GM21367 (cell line): ENCODE results near the gene FAM193A.
"Not testable (repeated sequence)": the region's sequence is repeated elsewhere in the genome, so short reads cannot be mapped to it uniquely, and the experiment has no call there.

Experiments
- ATAC-seq: cut with Tn5 transposase; IDR thresholded peaks from one replicate; pipeline ENCODE4 v1.9.1; 2021; ENCODE audit not compliant: unreplicated experiment

The FAM193A gene

DNA sequence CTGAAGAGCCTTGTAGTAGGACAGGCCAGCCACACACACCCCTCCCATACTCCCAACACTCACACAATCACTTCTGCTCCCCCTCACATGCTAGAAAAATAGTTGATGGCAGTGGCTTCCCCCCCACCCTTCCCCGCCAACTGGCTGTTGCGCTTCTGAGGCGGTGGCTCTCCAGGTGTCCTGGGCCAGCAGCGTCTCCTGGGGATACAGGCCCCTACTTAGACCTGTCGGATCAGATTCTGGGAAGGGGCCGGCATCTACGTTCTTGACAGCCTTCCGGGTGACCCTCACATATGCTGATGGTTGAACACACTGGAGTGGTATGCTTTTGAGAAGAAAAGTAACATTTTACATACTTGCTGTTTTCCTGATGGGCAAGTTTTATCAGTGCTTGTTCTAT is 179.8 kb downstream of the FAM193A start:
- no peak for ATAC-seq

DNA sequence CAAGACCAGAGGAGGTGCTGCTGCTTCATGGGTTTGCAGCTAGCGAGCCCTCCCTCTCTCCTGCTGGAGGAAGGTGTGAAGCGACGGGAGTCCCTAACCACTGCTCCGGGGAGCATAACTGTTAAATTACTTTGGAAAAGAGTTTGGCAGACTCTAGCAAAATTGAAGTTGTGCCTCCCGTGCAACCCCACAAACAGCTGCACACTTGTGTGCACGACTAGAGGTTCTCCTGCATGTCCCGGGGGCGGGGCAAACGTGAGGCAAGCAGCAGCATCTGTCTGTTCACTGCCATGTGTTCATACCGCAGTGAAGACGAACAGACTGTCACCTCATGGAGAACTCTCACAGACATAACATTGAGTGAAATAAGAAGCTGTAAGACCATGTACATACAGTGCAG is 185.1 kb downstream of the FAM193A start:
- ATAC-seq = no peak

DNA sequence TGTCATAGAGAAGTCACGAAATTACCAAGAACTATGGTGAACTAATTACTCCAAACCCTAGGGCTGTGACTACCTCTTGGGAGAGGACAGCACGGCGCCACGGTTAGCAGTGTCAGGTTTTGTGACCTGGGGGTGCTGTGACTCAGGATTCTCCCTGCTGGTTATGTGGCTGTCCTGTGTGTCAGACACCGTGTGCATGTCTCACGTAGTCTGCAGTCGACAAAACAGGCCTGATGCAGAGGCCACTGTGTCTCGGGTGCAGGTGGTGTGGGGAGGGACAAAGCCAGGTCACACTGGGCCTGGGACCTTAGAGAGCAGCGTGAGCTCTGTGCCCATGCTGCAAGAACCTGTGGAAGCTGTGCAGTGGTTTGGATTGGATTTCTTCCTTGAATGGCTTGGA is 185.6 kb downstream of the FAM193A start:
- no peak for ATAC-seq

DNA sequence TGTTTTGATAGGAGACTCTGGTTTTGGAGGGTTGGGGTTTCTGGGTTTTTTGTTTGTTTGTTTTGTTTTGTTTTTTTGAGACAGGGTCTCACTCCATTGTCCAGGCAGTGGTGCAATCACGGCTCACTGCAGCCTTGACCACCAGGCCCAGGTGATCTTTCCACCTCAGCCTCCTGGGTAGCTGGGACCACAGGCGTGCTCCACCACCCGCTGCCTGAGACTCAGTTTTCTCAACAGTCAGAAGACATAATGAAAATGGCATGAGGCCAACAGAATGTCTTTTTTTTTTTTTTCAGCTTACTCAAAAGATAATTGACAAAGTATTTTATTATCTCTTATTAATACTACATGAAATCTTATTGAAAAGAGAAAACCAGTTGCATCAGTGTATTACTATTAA is 187.3 kb downstream of the FAM193A start:
- ATAC-seq = no peak

DNA sequence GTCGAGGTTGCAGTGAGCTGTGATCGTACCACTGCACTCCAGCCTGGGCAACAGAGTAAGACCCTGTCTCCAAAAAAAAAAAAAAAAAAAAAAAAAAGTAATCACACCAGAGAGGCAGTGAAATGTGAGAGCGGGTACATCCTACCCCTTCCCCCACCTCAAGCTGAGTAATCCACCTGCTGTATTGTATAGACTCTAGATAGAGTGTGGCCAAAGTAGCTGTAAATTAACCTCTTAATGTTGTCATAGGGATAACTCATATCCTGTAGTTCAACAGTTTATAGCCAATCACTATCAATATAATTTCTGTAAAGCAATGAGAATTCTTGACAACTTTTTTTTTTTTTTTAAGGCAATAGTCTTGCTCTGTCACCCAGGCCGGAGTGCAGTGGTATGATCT is 188.9 kb downstream of the FAM193A start:
- no peak for ATAC-seq

DNA sequence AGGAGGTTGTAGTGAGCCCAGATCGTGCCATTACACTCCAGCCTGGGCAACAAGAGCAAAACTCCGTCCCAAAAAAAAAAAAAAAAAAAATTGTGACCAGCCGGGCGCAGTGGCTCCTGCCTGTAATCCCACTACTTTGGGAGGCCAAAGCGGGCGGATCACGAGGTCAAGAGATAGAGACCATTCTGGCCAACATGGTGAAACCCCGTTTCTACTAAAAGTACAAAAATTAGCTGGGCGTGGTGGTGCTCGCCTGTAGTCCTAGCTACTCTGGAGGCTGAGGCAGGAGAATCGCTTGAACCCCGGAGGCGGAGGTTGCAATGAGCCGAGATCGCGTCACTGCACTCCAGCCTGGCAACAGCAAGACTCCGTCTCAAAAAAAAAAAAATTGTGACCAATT is 190.4 kb downstream of the FAM193A start:
- ATAC-seq = not testable (repeated sequence)

DNA sequence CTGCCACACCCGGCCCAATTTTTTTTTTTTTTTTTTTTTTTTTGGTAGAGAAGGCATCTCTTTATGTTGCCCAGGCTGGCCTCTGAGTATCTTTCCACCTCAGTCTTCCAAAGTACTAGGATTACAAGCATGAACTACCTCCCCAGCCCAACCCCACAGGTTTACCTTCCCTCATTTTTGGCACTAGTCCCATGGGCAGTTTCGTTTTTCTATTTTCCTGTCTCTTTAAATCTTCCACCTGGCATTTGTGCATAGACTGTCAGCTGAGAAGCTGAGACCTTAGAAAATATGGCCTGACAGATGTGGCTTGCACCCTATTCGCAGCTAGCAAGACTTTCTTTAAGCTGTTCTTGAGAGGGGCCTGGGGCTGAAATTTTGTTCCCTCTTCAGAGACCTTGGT is 191.8 kb downstream of the FAM193A start:
- ATAC-seq = no peak

DNA sequence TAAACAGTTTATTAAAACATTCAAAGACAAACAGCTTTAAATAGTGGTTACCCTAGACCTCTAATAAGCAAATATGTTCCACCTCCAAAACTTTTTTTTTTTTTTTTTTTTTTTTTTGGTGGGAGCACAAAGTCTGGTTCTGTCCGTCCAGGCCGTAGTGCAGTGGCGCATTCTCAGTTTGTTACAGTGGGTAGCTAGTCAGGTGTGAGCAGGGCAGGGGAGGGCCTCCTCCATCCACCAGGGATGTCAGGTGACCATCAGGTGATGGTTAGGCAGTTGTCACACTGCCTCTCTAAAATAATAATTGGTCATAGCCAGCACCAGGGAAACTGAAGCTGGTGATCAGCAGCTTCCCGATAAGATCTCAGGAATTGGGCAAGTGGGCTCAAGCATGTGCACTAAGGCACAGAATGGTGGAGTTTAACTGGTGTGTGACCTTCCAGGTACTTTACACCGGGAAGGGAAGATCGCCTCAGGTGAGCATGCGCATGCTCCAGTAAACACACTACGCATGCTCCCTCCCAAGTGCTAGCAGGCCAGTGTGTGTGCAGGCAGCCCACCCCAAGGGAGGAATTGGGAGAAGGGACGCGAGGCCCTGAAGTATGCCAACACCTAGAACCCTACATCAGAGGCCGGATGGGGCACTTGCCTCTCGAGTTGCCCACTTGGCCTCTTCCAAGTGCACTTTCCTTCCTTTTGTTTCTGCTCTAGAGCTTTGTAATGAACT is 192.5 kb downstream of the FAM193A start:
- no peak for ATAC-seq

DNA sequence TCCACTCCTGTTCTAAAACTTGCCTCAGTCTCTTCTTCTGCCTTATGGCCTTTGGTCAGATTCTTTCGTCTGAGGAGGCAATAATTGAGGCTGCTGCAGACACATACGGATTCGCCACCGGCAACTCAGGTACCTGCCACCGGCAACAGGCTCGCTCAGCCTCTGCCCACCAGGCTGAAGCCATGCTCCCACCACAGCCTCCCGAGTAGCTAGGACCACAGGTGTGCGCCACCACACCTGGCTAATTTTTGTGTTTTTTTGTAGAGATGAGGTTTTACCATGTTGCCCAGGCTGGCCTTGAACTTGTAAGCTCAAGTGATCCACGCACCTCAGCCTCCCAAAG is 193.1 kb downstream of the FAM193A start:
- ATAC-seq = no peak

DNA sequence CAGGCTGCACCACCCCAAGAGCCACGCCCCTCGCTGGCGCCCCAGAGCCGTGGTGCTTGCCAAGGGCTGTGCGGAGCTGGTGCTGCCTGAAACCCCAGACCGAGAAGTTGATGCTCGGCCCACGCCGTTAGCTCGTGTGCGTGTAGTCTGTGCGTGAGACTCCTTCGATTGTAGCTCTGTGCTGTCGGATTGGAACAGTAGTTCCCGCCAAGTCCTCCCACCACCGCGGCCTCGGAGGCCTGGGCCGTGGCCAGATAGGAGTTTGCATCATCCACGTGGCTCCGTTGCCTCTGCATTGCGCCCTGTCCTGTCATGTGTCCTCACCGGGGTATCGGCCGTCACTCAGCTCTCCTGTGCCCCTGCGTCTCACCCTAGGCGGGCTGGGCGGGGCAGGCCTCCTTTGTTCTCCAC is 195.5 kb downstream of the FAM193A start:
- no peak for ATAC-seq

DNA sequence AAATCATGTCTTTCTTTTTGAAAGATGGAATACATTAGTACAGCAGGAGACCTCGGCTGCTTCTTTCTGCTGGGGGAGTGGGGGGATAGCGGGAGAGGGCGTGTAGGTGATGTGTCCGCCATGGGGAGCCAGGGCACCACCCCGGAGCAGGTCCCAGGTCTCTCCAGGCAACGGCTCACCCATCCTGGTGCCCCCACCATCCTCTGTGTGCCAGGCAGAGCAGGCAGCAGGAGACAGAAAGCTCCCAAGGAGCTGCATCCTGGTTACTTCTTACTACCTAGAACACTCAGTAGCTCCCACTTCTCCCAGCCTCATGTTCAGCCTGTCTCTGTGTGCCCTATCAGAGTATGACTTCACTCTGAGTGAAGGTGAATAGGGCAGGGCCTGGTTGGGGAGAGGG is 196.1 kb downstream of the FAM193A start:
- ATAC-seq = no peak

DNA sequence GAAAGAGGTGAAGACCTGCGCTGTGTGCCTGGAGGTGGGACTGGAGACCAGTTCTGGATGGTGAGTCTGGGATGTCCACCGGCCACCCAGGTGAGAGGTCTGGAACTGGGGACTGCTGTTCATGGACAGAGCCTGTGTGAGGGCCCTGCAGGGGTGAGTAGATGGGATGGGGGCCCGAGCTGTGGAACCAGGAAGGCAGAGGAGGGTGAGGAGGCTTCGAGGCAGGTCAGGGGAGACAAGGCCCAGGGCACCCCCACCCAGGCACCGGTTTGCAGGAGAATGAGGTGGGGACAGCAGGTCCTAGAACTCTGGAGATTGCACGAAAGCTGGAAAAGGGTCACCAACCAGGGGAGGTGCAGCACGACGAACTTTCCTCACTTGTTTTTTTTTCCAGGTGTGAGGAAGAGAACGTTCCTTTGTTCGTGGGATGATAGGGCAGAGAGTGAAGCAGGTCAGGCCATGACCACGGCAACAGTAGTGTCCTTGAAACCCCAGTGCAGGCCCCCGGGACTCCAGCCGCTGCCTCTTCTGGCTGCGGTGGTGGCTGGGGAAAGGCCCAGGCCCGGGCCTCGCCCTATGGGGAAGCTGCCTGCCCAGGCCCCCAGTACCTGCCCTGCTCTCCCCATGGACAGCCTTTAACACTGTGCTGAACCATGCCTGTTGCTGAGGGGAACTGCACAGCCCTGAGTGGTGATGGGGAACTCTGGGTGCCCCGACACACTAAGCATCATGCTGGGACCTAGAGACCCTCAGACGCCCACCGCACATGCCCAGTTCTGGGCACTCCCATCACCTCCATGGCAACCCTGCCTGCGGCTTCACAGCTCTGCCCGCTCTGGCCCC is 196.8 kb downstream of the FAM193A start:
- ATAC-seq = no peak

DNA sequence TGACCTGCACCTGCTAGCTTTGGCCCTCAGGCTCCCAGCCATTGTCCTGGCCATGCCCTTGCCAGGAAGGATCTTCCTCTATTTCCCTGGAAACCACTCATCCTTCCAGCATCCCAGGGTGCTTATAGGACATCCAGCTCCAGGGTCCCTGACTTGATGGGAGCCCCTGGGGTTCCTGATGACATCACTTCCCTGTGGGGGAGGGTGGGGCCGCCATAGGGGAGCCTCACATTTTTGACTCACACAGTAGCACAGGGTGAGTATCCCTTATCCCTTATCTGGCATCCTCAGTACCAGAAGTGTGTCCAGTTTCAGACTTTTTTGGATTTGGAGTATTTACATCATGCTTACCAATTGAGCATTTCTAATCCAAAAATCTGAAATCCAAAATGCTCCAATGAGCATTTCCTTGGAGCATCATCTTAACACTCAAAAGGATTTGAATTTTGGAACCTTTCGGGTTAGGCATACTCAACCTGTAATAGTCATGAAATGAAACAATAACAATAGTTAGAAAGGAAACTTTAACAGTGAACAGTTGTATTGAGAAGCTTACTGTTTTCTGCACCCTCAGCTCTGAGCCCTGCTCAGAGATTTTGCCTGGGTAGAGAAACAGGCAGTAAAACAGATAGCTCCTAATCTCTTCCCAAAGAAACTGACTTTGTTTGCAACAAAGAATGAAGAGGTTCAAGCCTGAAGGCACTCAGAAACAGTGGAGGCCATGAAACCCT is 197.6 kb downstream of the FAM193A start:
- ATAC-seq = no peak

DNA sequence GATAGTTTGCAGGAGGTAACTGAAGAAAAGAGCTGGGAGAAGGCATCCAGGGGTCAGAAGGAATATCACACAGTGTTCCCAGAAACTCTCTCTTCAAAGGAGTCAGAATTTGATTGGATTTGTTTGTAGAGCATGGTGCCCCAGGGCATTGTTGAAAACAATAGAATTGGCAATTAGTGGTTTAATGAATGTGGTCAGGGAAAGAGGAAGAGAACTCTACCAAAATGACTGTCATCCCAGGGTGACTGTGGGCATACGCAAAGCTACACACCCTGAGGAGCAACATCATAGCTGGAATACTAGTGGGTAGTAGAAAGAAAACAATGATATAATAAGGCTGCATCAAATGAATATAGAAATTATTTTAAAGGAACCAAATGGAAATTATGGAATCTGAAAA is 198.2 kb downstream of the FAM193A start:
- ATAC-seq = no peak

DNA sequence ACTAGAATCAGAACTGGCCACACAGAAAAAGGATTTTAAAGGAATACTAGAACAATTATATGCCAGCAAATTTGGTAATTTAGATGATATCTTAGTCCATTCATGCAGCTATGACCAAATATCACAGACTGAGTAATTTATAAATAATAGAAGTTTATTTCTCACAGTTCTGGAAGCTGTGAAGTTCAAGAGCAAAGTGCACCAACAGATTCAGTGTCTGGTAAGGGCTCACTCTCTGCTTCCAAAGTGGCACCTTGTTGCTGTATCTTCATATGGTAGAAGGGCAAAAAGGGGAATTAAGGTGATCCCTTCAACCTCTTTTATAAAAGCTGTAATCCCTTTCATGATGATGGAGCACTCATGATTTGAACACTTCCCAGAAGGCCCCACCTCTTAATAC is 199.4 kb downstream of the FAM193A start:
- no peak for ATAC-seq

DNA sequence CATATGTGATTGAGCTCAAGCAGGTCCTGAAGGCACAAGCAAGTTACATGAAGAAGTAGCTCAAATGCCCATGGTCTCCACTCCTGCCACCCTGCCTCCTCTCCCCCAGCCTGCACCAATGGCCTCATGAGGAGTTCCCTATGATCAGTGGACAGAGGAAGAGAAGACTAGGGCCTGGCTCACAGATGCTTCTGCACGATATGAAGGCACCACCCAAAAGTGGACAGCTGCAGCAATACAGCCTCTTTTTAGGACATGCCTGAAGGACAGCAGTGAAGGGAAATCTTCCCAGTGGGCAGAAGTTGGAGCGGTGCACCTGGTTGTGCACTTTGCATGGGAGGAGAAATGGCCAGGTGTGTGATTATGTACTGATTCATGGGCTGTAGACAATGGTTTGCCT is 201.8 kb downstream of the FAM193A start:
- not testable (repeated sequence) for ATAC-seq

DNA sequence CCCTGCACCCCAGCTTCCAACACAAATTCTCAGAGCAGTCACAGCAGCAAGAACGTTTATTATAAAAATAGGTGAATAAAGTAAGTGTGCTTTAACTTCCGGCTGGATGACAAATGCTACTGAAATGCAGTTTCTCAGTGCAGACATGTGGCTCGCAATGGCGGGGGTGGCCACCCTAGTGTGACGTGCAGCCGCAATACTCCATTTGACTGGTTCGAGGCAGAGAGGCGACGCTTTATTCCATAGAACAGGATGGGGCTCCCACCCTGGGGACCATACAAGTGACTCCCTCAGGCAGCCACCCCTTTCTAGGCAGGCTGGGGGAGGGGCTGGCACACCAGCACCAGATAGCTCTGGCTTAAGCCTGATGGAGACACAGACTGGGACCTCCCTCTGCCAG is 205.2 kb downstream of the FAM193A start:
- ATAC-seq = no peak

DNA sequence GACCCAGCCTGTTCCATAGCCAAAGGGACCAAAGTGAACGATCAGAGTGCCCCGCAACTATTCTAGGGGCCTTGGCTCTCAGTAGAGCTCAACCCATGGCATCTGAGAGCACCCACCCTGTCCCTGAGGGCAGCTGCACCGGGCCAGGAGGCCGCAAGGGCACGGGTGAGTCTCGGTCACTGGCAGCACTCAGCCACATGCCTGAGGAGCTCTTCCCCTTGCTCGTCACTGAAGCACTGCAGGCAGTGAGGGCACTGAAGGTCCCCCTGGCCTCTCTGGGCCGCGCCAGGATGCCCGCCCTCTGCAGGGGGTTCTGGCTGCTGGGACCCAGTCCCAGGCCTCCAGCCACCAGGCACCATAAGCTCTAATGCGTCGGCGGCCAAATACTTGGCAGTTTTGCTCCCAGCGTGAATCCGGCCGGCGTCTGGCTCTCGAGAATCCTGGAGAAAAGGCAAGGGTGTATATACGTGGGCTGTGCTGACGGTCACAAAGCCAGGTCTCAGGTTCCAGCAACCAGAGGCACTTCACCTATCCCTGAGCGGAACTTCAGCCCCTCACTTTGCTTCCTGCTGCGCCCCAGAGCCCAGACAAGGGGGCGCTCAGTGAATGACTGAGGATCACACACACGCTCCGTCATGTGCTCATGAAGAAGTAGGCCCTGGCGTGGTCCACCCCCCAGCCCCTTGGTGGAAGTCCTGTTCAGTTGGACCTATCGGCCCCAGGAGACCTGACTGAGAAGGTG is 205.8 kb downstream of the FAM193A start:
- no peak for ATAC-seq

DNA sequence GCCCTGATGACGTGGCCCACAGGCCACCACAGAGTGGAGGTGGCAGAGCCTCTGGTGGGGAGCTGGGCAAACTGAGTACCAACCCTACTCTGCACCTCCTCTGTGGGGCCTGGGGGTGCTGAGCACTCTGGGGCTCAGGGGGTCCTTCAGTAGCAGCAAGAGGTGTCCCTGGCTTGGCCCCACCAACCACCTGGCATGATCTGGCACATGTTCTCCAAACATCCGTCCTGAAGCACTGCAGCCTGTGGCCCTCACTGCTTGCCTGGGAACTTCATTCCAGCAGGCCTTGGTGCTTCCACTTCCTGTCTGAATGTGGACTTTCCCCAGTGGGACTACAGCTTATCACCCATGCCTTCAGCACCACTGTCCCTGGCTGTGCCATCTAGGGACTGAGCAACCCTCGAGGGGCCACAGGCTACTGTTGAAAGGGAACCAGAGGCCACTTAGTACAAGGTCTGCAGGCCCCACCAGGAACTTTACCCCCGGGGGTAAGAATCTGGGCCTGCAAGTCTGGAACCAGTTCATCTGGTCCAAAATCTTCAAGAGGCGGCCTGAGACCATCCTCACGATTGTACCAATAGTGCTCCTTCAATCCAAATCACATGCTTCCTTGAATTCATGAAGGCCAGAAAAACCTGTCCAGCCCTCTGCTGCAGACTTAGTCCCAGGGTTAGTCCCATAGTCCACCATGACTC is 206.5 kb downstream of the FAM193A start:
- no peak for ATAC-seq
